ENCODE data around the gene REXO4. TPM values are rescaled to one million over a fixed set of nuclear protein-coding genes. Genes with fewer than 3 reads are reported as not detected.

The REXO4 gene
- total and polyA plus RNA-seq, 9 of the 15 experiments (the other 6 are each of a cell fraction or from before 2014, with no cell fraction given) = 3.4 to 72.9 (median 31.1) TPM

DNA sequence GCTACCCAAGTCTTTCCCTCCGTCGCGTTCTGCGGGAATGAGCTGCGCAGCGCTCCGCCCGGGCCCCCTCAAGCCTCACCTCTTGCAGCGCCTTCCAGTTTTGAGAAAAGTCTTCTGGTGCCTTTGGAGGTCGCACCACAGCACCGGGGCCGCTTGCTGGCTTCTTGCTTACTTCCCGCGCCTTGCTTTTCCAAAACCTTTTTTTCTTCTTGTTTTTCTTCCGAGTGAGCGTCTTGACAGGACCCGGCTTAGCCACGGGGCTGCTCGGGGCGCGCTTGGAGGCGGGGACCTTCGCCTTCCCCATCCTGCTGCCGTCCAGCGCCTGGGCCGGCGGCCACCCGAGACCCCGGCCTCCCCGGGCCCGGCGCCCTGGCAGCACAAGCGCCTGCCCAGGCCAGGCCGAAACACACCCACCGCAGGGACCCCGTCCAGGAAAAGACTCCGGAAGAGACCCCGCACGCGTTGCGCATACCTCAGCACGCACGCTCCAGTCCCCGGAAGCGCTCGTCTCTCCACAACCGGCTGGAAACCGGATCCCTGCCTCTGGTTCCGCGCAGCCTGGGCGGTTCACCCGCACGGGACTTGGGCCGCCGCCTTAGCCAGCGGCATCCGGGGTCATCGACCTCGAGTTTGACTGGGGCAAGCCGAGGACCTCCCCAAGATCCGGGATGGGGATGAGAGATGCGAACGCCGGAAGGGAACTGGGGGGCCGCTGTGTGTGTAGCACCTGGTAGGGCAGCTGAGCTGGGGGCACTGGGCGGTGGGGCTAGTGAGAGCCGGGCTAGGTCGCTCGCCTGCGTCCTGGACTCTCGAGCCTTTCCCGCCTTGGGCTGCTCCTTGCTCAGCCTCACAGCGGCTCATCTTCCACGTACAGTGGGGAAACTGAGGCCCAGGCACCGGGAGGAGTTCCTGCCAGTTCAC, at the start of gene REXO4 (continued):
- TF ChIP-seq, protein P1, sequence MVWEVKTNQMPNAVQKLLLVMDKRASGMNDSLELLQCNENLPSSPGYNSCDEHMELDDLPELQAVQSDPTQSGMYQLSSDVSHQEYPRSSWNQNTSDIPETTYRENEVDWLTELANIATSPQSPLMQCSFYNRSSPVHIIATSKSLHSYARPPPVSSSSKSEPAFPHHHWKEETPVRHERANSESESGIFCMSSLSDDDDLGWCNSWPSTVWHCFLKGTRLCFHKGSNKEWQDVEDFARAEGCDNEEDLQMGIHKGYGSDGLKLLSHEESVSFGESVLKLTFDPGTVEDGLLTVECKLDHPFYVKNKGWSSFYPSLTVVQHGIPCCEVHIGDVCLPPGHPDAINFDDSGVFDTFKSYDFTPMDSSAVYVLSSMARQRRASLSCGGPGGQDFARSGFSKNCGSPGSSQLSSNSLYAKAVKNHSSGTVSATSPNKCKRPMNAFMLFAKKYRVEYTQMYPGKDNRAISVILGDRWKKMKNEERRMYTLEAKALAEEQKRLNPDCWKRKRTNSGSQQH (CRISPR knock-in tag; IDR thresholded peaks at IDR 0.05) = peak; percentile 47; the same call in 1 of the 2 replicates
- TF ChIP-seq, protein P2, sequence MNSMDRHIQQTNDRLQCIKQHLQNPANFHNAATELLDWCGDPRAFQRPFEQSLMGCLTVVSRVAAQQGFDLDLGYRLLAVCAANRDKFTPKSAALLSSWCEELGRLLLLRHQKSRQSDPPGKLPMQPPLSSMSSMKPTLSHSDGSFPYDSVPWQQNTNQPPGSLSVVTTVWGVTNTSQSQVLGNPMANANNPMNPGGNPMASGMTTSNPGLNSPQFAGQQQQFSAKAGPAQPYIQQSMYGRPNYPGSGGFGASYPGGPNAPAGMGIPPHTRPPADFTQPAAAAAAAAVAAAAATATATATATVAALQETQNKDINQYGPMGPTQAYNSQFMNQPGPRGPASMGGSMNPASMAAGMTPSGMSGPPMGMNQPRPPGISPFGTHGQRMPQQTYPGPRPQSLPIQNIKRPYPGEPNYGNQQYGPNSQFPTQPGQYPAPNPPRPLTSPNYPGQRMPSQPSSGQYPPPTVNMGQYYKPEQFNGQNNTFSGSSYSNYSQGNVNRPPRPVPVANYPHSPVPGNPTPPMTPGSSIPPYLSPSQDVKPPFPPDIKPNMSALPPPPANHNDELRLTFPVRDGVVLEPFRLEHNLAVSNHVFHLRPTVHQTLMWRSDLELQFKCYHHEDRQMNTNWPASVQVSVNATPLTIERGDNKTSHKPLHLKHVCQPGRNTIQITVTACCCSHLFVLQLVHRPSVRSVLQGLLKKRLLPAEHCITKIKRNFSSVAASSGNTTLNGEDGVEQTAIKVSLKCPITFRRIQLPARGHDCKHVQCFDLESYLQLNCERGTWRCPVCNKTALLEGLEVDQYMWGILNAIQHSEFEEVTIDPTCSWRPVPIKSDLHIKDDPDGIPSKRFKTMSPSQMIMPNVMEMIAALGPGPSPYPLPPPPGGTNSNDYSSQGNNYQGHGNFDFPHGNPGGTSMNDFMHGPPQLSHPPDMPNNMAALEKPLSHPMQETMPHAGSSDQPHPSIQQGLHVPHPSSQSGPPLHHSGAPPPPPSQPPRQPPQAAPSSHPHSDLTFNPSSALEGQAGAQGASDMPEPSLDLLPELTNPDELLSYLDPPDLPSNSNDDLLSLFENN (IDR thresholded peaks at IDR 0.05; ENCODE audit: low read depth in 2 of 2, low read length in 2 of 2) = no peak
- TF ChIP-seq RCOR1 (IDR thresholded peaks at IDR 0.05; ENCODE audit: borderline replicate concordance in 1 of 2, low read depth in 2 of 2, low read length in 2 of 2) = peak in 1 of 2 experiments; percentile 60; a peak in 2 of 4 replicates
- TF ChIP-seq, protein P3, sequence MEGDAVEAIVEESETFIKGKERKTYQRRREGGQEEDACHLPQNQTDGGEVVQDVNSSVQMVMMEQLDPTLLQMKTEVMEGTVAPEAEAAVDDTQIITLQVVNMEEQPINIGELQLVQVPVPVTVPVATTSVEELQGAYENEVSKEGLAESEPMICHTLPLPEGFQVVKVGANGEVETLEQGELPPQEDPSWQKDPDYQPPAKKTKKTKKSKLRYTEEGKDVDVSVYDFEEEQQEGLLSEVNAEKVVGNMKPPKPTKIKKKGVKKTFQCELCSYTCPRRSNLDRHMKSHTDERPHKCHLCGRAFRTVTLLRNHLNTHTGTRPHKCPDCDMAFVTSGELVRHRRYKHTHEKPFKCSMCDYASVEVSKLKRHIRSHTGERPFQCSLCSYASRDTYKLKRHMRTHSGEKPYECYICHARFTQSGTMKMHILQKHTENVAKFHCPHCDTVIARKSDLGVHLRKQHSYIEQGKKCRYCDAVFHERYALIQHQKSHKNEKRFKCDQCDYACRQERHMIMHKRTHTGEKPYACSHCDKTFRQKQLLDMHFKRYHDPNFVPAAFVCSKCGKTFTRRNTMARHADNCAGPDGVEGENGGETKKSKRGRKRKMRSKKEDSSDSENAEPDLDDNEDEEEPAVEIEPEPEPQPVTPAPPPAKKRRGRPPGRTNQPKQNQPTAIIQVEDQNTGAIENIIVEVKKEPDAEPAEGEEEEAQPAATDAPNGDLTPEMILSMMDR (IDR thresholded peaks at IDR 0.05 in 2 of 3, conservative IDR thresholded peaks at IDR 0.05 in 1 of 3; ENCODE audit: insufficient read depth in 2 of 3, low read depth in 1 of 3, low read length in 3 of 3) = no peak
- no peak for TF ChIP-seq FOXJ2 (tag; IDR thresholded peaks at IDR 0.05)
- TF ChIP-seq BHLHE40 (IDR thresholded peaks at IDR 0.05; ENCODE audit: low read length) = peak; percentile 99
- no peak for TF ChIP-seq TAF15 (IDR thresholded peaks at IDR 0.05; ENCODE audit: low read depth, low read length)
- TF ChIP-seq MTA3 (IDR thresholded peaks at IDR 0.05; ENCODE audit: borderline replicate concordance) = peak; percentile 95
- no peak for TF ChIP-seq MECOM (CRISPR knock-in tag; IDR thresholded peaks at IDR 0.05)
- TF ChIP-seq XRCC4 (IDR thresholded peaks at IDR 0.05; ENCODE audit: extremely low read depth, insufficient read depth, insufficient read length) = no peak
- no peak for TF ChIP-seq ZFP1 (CRISPR knock-in tag; IDR thresholded peaks at IDR 0.05)
- TF ChIP-seq PHTF2 (CRISPR knock-in tag; IDR thresholded peaks at IDR 0.05) = no peak
- peak; percentile 94 for TF ChIP-seq RBBP5 (IDR thresholded peaks at IDR 0.05; ENCODE audit: borderline replicate concordance, insufficient read depth, low read length, poor library complexity, severe bottlenecking)
- no peak for TF ChIP-seq POLR2AphosphoS2 (IDR thresholded peaks at IDR 0.05; ENCODE audit: low read length)
- TF ChIP-seq ZNF561 (CRISPR knock-in tag; conservative IDR thresholded peaks at IDR 0.05) = no peak
- TF ChIP-seq POLR2H (tag; IDR thresholded peaks at IDR 0.05; ENCODE audit: low read depth) = no peak
- TF ChIP-seq PHB2 (IDR thresholded peaks at IDR 0.05; ENCODE audit: low read depth) = no peak
- TF ChIP-seq, protein P4, sequence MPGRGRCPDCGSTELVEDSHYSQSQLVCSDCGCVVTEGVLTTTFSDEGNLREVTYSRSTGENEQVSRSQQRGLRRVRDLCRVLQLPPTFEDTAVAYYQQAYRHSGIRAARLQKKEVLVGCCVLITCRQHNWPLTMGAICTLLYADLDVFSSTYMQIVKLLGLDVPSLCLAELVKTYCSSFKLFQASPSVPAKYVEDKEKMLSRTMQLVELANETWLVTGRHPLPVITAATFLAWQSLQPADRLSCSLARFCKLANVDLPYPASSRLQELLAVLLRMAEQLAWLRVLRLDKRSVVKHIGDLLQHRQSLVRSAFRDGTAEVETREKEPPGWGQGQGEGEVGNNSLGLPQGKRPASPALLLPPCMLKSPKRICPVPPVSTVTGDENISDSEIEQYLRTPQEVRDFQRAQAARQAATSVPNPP (IDR thresholded peaks at IDR 0.05; ENCODE audit: borderline replicate concordance, insufficient read depth, insufficient read length) = no peak
- TF ChIP-seq HLTF (IDR thresholded peaks at IDR 0.05) = peak; percentile 79; the same call in 1 of the 2 replicates
